Measurements from ENCODE around the gene RAP2B.
"Not testable (repeated sequence)": the region's sequence is repeated elsewhere in the genome, so short reads cannot be mapped to it uniquely, and the experiment has no call there.

Gene RAP2B

DNA sequence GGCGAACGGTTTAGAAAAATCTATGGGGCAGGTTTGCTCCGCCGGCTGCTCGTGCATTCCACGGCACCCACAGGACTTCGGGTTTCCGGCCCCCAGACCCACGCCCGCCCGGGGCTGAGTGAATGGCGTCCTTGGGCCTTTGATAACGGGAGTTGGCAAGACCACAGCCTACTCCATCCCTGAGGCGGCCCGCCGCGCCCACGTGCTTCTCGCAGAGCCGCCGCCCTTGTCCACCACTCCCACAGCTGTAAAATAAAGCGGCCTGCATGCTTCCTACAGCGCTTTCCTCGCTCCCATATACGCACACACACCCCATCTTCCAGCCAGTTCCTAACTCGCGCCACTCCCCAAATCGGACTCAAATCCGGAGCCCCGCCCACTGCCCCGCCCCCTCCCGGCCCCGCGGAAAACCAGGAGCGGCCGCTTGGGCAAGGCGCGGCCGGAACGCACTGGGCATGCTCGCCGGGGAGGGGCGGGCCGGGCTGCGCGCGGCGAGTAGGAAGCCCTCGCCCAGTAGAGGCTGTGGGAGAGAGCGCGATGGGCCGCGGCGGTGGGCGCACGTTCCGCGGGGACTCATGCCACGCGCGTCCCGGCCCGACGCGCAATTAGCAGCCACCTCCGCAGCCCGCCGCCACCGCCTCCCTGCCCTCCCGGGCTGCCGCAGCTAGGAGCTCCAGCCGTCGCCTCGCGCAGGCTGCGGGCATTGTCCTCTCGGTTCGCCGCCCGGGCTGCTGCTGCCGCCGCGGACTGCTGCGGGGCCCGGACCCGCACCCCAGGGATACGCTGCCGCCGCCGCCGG lies at the start of gene RAP2B:
Gene RAP2B (plus strand): TSS at position 513 of the 799 bp plus-strand sequence. CDS start 468 bp downstream, outside the sequence.
- DNase-seq (ENCODE audit: low read depth in 4 of 4, low spot score in 1 of 4), result peak; percentile 95 to 98 (median 96)

DNA sequence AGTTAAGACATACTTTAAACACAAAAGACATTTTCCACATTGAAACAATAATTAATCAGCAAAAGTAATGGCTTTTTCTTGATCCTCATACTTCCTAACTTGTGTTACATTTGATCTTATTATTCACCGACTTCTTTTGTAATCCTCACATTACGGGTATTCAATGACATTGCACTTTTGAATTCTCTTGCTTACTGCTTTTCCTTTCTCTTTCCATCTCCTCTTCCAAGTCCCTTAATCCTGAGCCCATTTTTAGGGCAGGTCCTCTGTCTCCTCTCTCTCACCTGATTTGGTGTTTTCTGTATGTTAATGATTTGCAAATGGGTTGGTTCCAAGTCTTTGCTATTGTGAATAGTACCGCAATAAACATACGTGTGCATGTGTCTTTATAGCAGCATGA lies 48.5 kb upstream of the RAP2B start:
- no peak for DNase-seq (ENCODE audit: low read depth in 4 of 4, low spot score in 1 of 4)

DNA sequence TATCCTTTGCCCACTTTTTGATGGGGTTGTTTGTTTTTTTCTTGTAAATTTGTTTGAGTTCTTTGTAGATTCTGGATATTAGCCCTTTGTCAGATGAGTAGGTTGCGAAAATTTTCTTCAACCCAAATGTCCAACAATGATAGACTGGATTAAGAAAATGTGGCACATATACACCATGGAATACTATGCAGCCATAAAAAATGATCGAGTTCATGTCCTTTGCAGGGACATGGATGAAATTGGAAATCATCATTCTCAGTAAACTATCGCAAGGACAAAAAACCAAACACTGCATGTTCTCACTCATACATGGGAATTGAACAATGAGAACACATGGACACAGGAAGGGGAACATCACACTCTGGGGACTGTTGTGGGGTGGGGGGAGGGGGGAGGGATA lies 47.8 kb upstream of the RAP2B start:
- not testable (repeated sequence) for DNase-seq (ENCODE audit: low read depth in 4 of 4, low spot score in 1 of 4)

DNA sequence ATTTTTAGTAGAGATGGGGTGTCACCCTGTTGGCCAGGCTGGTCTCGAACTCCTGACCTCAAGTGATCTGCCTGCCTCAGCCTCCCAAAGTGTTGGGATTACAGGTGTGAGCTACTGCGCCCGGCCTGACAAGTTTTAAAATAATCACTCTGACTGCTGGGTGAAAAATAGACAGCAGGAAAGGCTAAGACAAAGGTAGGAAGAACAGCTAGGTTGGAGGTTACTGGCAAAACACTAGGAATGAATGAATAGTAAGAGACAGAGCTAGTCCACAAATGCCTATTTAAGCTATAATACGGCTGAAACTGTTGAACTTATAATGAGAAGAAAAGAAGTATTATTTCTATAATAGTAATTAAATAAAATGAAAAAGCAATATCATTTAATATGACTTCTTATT lies 46.7 kb upstream of the RAP2B start:
- DNase-seq (ENCODE audit: low read depth in 4 of 4, low spot score in 1 of 4), result no peak

DNA sequence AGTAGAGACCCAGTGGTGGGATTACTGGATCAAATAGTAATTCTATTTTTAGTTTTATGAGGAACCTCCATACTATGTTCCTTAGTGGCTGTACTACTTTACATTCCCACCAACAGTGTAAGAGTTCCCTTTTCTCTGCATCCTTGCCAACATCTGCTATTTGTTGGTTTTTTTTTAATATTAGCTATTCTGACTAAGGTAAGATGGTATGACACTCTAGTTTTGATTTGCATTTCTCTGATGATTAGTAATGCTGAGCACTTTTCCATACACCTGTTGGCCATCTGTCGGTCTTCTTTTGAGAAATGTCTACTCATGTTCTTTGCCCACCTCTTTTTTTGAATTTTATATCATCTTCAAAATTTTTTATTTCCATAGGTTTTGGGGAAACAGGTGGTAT lies 34.2 kb upstream of the RAP2B start:
- no peak for DNase-seq (ENCODE audit: low read depth in 4 of 4, low spot score in 1 of 4)

DNA sequence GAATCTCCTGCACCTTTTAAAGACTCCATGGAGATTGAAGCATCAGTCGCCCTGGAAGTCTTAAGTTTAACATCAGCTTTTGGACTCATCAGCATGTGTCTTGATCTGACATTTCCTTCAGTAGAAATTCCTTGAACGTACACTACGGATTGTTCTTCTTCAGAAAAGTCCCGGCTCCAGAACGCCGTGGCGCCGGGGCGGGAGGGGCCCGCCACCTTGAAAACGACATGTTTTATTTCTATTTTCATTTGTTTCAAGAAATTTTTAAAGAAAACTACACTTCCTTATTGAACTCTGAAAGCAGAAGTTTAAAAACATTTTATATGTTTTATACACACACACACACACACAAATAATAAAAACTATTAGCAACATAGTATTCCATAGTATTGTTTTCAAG lies 32.6 kb upstream of the RAP2B start:
- DNase-seq (ENCODE audit: low read depth in 4 of 4, low spot score in 1 of 4), result no peak

DNA sequence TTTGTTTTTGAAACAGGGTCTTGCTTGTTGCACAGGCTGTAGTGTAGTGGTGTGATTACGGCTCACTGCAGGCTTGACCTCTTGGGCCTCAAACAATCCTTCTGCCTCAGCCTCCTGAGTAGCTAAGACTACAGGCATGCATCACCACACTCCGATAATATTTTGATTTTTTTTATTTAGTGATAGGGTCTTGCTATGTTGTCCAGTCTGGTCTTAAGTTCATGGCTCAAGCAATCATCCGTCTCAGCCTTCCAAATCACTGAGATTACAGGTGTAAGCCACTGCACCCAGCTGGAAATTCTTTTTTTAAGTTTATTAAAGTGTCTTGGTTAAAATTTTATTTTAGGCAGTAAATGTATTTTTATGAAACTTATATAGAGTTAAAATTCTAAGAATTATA lies 32.2 kb upstream of the RAP2B start:
- no peak for DNase-seq (ENCODE audit: low read depth in 4 of 4, low spot score in 1 of 4)

DNA sequence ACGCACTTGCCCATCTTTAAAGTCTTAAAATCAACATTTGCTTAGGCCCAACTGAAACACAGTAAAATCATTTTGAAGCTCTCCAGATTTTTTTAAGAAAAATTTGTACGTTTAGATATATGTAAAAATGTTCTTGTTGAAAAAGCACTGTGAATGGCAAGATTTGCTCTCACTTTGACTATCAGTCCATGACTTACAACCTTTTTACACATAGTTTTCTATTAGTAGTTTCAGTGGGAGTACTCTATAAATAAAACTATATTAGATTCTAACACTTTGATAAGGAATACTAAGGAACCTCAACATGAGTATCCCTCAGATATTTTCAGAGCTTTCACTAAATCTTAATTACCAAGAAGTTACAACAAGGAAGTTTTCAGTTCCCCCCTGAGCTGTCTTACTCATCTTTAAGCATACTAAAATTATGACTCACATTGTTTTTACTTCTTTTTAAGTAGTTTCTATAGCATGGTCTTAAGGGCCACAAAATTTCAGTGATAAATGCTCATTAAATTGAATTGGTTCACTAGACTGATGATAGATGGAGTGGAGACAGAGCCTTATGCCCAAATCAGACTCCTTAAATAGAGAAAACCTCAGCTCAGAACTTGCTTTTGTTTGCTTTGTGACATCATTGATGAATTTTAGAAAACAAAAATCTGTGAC lies 31.6 kb upstream of the RAP2B start:
- DNase-seq (ENCODE audit: low read depth in 4 of 4, low spot score in 1 of 4), result no peak

DNA sequence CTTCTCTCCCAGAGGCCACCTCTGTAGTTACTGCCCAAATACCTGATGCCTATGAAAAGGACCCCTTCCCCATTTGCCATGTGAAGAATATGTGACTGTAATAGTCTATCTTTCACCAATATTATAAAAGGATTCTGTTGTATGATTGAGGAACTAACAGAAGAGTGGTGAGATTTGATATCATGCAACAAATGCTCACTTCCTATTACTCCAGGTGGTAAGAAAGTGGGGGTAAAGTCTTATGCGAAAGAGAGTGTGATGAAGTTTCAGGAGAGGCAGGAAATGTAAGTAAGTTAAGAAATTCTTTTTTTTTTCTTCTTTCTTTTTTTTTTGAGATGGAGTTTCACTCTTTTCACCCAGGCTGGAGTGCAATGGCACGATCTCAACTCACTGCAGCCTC lies 24.4 kb upstream of the RAP2B start:
- no peak for DNase-seq (ENCODE audit: low read depth in 4 of 4, low spot score in 1 of 4)

DNA sequence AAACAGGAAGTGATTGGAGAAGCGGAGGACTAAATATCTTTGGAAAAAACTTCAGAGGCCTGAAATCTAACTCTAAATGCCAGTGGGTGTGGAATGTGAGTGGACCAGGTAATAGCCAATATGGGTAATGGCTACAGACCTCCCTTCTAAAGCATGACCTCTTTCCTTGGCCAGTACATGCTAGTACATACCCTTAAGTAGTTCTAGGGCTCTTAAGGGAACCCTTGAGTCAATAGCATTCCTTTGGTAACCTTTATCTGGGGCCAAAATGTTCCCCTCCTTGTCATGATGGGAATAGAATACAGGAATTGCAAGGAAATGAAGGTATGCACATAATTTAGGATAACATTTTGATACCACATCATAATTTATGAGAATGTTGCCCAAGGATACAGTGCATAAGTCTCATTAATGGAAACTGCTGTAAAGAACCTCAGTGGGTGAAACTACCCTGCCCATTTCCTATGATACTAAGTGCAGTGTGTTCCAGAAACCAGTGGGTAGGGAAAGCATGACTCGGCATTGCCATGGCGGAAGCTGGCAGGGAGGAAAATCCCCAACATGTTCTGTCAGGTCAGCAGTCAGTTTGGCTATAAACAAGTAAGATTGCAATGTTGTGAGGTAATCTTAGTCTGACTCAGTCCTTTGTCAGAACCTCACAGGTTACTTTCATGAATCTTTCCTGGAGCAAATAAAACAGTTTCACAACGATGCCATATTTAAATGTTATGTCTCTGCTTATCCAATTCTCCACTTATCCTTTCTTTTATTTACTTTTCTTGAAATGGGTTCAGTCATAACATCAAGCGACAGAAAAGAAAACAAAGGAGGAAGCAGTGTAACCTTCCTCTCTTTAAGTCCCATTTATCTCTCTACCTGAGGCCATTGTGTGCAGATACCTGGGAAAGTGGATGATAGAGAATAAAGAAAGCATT lies 23.5 kb upstream of the RAP2B start:
- DNase-seq (ENCODE audit: low read depth in 4 of 4, low spot score in 1 of 4), result peak; percentile 9 to 44 (median 20)

DNA sequence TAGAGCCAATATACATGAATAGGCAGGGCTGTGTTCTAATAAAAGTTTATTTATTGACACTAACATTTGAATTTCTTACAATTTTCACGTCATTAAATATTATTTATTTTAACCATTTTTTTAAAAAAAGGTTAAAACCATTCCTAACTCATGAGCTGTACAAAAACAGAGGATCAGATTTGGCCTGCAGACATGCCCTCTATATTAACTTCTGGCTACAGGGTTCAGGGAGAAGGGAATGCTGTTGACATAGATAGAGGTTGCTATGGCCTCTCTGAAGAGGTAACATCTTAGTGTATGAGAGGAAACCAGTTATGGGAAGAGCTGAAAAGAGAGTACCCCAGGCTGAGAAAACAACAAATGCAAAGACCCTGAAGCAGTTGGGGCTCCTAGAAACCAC lies 19.1 kb upstream of the RAP2B start:
- DNase-seq (ENCODE audit: low read depth in 4 of 4, low spot score in 1 of 4), result no peak

DNA sequence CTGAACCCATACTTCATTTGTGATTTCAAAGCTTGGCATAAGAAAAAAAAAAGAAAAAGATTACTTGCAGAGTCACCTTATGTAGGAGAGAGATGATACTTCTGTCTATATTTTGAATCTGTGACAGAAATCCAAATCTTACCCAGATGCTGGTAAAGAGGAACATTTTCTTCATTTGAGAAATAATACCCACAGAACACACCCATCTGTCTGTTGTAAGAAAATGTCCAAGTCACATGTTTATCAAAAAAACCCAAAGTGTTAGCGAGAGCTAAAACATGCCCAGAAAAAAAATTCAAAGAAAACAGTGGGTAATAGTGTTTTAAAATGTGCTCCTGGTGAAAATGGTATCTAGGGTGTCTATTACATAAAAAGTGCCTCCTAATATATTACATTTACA lies 18.0 kb upstream of the RAP2B start:
- DNase-seq (ENCODE audit: low read depth in 4 of 4, low spot score in 1 of 4), result no peak

DNA sequence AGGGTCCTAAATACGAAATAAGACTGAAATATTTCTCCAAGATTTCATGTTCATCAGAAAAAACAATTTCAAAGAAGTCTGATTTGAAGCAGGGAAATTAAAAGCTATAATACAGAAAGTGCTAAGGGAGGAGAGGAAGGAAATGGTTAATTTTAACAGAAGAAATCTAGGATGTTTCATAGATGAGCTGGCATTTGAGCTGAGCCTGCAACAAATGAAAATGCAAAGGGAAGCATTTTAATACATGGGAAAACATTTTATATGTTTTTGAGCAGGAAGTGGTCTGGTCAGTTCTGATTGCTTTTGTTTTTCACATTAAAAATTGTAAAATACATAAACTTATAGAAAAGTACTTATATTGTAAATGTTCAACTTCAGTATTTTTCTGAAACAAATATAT lies 17.2 kb upstream of the RAP2B start:
- DNase-seq (ENCODE audit: low read depth in 4 of 4, low spot score in 1 of 4), result no peak

DNA sequence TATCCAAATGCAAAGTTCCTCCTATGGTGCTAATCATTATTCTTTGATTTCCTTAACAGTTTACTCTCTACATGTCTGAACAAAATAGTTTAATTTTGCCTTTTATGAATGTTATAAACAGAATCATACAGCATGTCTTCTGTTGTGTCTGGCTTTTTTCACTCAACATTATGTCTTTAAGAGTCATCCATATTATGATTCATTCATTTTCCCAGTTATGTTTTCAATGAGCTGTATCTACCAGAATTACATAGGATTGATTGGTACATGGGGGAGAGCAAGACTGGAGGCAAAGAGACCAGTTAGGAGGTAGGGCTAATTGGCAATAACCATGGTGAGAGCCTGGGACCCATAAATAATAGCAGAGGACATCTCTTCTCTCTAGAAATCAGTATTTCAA lies 16.6 kb upstream of the RAP2B start:
- no peak for DNase-seq (ENCODE audit: low read depth in 4 of 4, low spot score in 1 of 4)

DNA sequence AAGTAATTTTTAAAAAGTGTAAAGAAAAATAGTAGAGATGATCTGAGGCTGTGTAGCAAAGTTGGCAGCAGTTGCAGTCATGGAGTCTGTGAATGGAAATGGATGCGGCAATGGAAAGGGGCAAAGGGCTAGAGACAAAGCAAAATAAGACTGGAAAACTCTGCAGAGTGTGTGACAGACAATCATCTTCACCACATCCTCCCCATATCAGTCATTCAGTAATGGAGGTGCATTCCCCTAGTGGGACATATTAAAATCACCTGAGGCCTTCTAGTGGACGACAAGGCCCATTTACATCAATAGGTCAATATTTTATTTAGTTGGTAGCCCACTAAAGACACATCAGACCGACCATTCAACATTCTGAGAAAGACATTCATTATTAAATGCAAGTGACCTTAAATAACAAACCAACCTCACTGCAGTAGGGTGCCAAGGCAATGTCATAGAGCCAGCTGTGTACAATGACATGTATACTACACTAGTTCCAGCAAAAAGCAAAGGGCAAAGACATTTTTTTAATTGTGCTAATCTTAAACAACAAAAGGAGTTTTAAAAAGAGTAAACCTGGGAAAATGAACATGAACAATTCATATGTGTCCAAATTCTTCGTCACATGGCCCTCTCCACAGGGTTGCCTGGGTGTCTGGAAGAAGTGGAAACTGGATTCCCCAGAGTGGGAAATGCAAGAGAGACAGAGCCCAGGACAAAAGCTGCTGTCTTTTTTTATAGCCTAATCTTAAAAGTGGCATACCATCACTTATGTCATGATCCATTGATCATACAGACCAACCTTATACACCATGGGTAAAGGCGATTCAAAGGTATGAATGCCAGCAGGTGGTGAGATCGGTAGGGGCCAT lies 15.6 kb upstream of the RAP2B start:
- no peak for DNase-seq (ENCODE audit: low read depth in 4 of 4, low spot score in 1 of 4)

DNA sequence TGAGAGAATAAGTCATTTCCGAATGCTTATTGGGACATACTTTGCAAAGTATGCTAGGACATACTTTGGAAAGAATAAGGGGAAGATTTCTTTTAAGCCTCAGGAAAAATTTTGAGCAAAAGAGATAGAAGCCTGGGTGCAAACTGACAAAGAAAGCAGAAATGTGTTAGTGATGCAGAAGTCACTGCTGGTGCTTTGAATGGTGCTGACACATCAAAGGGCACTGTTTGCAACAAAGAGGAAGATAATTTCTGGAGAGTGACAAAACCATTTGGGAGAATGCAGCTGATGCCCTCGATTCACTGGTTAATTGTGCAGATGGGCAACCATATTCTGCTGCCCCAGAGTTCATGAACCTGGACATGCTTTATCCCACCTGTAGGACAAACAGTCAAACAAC lies 11.0 kb upstream of the RAP2B start:
- DNase-seq (ENCODE audit: low read depth in 4 of 4, low spot score in 1 of 4), result no peak

DNA sequence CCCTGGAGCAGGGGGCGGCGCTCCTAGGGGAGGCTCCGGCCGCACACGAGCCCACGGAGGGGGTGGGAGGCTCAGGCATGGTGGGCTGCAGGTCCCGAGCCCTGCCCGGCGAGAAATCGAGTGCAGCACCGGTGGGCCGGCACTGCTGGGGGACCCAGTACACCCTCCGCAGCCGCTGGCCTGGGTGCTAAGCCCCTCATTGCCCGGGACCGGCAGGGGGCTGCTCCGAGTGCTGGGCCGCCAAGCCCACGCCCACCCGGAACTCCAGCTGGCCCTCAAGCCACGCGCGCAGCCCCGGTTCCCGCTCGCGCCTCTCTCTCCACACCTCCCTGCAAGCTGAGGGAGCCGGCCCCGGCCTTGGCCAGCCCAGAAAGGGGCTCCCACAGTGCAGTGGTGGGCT lies 6.2 kb upstream of the RAP2B start:
- not testable (repeated sequence) for DNase-seq (ENCODE audit: low read depth in 4 of 4, low spot score in 1 of 4)

DNA sequence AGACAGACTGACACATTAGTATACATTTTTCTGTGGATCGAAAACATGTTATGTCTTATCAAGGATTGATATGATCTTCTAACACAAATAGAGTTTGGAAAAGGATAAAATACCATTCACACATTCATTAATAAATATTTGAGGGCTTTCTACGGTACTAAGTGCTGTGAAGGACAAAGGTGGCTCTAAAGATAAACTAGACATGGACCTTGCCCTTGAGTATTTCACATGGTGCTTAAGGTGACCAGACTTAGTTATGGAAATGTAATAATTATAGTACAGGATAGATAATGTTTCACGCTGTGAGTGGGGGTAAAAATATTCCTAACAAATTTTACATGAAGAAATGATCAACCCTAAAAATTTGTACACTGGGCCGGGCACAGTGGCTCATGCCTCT lies 3.8 kb upstream of the RAP2B start:
- DNase-seq (ENCODE audit: low read depth in 4 of 4, low spot score in 1 of 4), result no peak

DNA sequence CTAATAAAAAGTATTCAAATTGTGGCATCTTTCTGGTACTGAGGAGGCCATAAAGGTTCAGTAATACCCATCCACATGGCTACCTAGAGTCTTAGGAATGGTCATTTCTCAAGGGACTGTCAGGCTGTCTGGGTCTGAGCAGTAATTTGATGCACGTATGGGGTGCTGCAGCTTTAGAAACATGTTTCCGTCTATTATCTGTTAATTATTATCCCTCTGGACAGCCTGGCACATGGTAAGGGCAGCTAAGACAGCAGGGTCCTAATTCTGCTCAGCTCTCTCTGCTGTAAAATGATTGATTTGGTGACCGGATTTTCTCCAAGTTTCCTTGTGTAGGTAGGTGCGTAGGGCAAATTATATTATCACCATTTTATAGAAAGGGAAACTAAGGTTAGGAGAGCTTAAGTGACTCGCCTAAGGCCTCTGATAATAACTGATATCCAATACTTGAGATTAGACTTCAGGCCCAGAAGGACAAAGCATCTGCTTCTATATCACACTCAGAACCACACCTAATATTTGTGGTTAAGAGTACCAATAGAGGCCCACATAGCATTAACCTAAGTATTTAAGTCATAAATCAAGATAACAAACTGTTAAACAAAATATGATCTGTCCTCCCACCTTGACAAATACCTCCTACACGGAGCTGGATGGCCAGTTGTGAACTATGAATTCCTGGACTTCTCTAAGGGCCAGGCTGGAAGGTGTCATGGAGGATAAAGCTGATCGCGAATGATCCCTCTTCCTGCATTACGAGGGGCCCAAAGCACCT lies 2.9 kb upstream of the RAP2B start:
- no peak for DNase-seq (ENCODE audit: low read depth in 4 of 4, low spot score in 1 of 4)

DNA sequence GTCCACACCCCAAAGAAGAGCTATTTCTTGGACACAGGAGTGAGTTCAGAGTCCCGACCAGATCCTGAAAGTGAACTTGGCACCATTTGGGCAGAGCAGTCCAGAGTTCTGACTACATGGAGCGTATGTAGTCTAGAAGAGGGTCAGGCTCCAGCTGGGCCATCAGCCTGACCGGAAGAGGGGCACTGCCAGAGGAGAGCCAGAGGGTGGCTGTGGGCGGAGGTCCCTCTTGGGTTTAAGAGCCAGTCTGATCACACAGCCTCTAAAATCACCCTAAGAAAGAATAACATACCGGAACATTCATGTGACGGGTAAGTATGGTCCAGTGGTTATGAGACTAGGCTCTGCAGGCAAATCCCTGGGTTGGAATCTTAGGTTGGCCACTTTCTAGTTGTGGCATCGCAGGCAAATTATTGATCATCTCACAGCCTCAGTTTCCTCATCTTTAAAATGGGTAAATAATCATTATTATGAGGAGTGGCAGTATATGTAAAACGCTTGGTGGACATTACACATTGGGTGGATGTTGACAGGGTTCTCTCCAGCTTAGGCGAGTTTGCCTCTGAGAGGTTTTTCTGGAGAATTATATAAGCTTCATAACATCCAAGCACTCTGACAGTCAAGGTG lies 2.1 kb upstream of the RAP2B start:
- DNase-seq (ENCODE audit: low read depth in 4 of 4, low spot score in 1 of 4), result no peak
